Tibial nerve (tissue), 3 donors: ENCODE data around the gene XYLT1.

Experiments used
- CTCF ChIP-seq, 5 experiments: fragments of 200-600 bp in 3 of 5; fragments of 450-650 bp in 2 of 5; sonication (generic) in 3 of 5; IDR thresholded peaks; one replicate each; pipeline ENCODE4 v1.5.1; 2016 to 2019; ENCODE audit warnings: antibody characterized with exemption in 5 of 5, mild to moderate bottlenecking in 3 of 5, moderate library complexity in 2 of 5
- POLR2A ChIP-seq, 2 donors: fragments of 450-650 bp; IDR thresholded peaks; one replicate each; pipeline ENCODE4 v1.6.1; 2017; ENCODE audit warnings: antibody characterized with exemption in 2 of 2, mild to moderate bottlenecking in 2 of 2, moderate library complexity in 2 of 2

- no peak for TF ChIP-seq CTCF (IDR thresholded peaks at IDR 0.05)
- no peak for TF ChIP-seq POLR2A (IDR thresholded peaks at IDR 0.05)
Observed at GRCh38 chr16:17173281-17173680, 297.5 kb downstream of the XYLT1 start.
